ENCODE data around the gene MED27.
A peak's percentile ranks its signal among the peaks of the same experiment; 100 is the strongest.

The MED27 gene

GRCh38 chr9:132020820-132021510, 58.7 kb downstream of the MED27 start:
- DNase-seq (ENCODE audit: low read depth) = no peak
- no peak for TF ChIP-seq CTCF (IDR thresholded peaks at IDR 0.05; ENCODE audit: control insufficient read depth, extremely low read depth, insufficient read depth)
- no peak overlapping the region for H3K4me3 ChIP-seq (ENCODE audit: low read depth, low read length)

DNA sequence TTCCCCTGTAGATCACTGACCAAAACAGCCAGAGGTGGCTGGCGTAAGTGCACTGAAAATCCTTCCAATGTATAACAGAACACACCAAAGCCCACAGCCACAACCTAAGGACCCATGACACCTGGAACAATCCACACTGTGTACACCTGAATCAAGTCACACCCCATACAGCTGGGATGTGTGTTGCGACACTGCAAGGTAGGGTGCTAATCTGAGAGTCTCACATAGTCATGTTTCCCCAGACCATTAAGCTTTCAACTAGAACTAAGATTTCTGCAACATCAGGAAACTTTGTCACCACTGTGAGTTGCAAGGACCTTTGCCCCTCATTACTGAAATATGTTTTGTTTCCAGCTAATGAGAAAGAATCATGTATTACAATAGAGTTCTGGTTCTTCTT, 59.4 kb downstream of the MED27 start:
- no peak for DNase-seq (ENCODE audit: low read depth)
- no peak for TF ChIP-seq CTCF (IDR thresholded peaks at IDR 0.05; ENCODE audit: control insufficient read depth, extremely low read depth, insufficient read depth)
- no peak overlapping the region for H3K4me3 ChIP-seq (ENCODE audit: low read depth, low read length)

DNA sequence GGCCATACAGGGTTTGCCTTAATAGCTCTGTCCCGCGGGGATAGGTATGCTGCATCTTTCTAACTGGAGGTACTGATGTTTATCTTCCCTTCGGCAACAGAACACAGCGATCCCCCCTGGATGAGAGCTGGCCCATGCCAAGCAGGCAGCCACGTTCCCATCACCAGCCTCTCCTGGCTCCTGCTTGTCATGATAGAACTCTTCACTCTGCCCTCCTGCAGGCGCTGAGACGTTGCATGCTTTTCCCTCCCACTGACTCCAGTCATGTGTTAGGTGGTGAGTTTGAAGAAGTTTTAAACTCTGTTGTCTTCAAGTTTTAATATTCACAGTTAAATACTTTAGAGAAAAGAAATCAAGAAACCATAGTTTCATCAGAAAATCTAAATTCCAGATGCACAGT, 60.0 kb downstream of the MED27 start:
- no peak for TF ChIP-seq CTCF (IDR thresholded peaks at IDR 0.05; ENCODE audit: control insufficient read depth, extremely low read depth, insufficient read depth)
- no peak overlapping the region for H3K4me3 ChIP-seq (ENCODE audit: low read depth, low read length)
- no peak for DNase-seq (ENCODE audit: low read depth)

DNA sequence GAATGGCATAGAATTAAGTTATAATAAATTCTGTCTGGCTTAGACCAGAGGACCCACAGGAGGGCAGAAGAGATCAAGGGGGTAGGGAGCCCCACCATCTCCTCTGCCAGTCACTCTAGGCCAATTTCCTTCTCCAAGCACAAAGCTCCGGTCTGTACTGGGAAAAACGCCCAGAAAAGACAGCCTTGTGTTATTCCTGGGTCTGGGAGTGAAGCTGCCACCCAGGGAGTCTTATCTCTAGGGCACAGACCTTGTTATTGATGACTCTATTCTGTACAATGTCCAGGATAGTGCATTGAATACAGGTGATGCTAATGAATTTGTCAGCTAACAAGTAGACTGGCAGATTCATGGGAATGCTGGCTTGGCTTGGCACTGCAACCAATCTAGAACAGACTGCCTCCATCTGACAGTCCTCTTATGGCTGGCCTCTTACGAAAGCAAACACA, 60.7 kb downstream of the MED27 start:
- H3K4me3 ChIP-seq (ENCODE audit: low read depth, low read length) = no peak overlapping the region
- peak; percentile 4 for DNase-seq (ENCODE audit: low read depth)
- no peak for TF ChIP-seq CTCF (IDR thresholded peaks at IDR 0.05; ENCODE audit: control insufficient read depth, extremely low read depth, insufficient read depth)

DNA sequence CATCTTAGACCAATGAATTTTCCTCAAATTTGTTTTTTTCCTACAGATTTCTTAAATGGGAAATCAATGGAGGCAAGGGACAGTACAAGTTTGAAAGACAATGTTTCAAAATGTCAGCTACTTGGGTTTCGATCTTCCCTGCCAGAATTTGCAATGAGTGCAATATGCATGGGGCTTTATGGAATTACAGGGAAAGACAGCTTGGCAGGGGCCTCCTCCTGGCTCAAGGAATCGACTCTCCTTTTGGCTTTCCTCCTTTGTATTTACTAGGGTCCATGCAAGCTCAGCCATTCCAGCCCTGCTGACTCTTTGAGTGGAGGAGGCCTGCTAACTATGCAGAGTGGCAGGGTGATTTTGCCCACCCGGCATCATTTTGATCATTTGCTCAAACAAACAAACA, 63.2 kb downstream of the MED27 start:
- H3K4me3 ChIP-seq (ENCODE audit: low read depth, low read length) = no peak overlapping the region
- no peak for TF ChIP-seq CTCF (IDR thresholded peaks at IDR 0.05; ENCODE audit: control insufficient read depth, extremely low read depth, insufficient read depth)
- no peak for DNase-seq (ENCODE audit: low read depth)

DNA sequence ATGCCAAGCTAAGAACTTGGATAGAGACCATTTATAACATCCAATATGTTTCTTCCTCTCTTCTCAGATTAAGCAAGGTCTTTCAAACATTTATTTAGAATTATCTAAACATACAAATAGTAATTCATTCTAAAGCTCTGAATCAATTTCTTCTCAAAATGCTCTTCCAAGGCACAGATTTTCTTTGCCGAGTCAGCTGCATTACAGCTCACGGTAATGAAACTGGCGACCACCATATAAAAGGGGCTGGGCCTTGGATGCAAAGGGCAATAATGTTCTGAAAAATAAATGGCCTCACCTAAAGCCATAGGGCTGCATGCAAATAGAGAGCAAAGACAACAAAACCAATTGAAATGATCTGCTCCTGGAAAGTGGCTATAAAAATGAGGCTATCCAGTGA, 63.8 kb downstream of the MED27 start:
- TF ChIP-seq CTCF (IDR thresholded peaks at IDR 0.05; ENCODE audit: control insufficient read depth, extremely low read depth, insufficient read depth) = no peak
- DNase-seq (ENCODE audit: low read depth) = no peak
- H3K4me3 ChIP-seq (ENCODE audit: low read depth, low read length) = no peak overlapping the region

DNA sequence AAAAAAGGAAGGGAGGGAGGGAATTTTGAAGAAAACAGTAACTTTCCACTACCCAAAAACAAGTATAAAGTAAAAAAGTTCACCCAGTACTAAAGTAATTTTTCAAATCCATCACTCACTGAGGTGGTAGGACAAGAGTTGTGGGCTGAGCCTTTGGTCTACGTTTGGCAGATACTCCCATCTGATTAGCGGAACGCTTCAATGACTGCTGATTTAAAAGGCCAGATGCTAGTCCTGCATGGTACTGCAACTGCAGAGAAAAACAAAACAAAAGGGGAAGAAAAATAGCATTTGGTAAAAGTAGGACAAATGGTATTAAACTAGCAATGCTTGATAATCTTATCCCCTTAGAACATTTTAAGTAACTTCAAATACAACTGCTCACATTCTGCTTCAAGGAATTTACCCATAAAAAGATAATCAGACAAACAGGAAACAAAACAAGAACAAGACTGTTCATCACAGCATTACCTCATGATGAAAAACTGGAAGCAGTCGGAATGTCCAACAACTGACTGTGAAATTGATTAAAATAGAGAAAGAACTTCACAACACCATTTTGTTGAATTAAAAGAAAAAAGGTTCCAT, 65.4 kb downstream of the MED27 start:
- no peak for TF ChIP-seq CTCF (IDR thresholded peaks at IDR 0.05; ENCODE audit: control insufficient read depth, extremely low read depth, insufficient read depth)
- no peak overlapping the region for H3K4me3 ChIP-seq (ENCODE audit: low read depth, low read length)
- DNase-seq (ENCODE audit: low read depth) = no peak
